Tibial nerve (tissue), 3 donors: ENCODE results near the gene FEM1A.

Experiments used
- EP300 ChIP-seq, 2 donors: sonication (generic); formaldehyde crosslinking; IDR thresholded peaks; one replicate each; pipeline ENCODE4 v1.6.1; 2017; ENCODE audit warnings: antibody characterized with exemption in 2 of 2, mild to moderate bottlenecking in 1 of 2
- POLR2A ChIP-seq, 2 donors: fragments of 450-650 bp; IDR thresholded peaks; one replicate each; pipeline ENCODE4 v1.6.1; 2017; ENCODE audit warnings: antibody characterized with exemption in 2 of 2, mild to moderate bottlenecking in 2 of 2, moderate library complexity in 2 of 2

- no peak for TF ChIP-seq EP300 (IDR thresholded peaks at IDR 0.05)
- TF ChIP-seq POLR2A (IDR thresholded peaks at IDR 0.05): no peak
Measured at GRCh38 chr19:4760285-4760650, 31.3 kb upstream of the FEM1A start.
